Limb (tissue), 2 donors: ENCODE measurements around the gene BPIFB6.

Experiments used
- DNase-seq, 2 donors: peaks; one replicate each; pipeline ENCODE4 v3.0.0-alpha.2; 2016; ENCODE audit errors: extremely low spot score in 2 of 2

BPIFB6 gene

GRCh38 chr20:33083544-33084340 lies 52.3 kb downstream of the BPIFB6 start:
- no peak for DNase-seq

- DNase-seq, result no peak
Measured at GRCh38 chr20:33084722-33085121, 53.3 kb downstream of the BPIFB6 start.

GRCh38 chr20:33086052-33086722 lies 54.7 kb downstream of the BPIFB6 start:
- no peak for DNase-seq

DNA sequence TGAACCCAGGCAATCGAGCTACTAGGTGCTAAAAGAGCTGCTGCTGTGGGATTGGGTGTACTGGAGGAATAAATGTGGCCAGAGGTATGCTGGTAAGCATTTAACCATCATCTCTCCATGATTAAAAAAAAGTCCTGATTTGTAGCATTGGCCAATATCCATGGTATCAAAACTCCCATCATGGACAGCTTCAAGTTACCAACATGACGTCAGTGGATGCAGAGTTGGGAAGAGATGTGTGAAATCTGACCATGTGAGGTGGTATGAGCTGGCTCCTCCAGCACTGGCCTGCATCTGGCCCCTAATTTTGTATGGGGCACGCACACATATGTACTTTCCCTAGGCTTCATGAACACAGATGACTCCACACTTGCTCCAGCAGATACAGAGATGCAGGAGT lies 59.7 kb downstream of the BPIFB6 start:
- DNase-seq, result no peak

- no peak for DNase-seq
Measured at GRCh38 chr20:33091693-33092092, 60.2 kb downstream of the BPIFB6 start.

GRCh38 chr20:33092361-33092760 lies 60.9 kb downstream of the BPIFB6 start:
- no peak for DNase-seq

- no peak for DNase-seq
Measured at GRCh38 chr20:33093074-33093473, 61.6 kb downstream of the BPIFB6 start.

DNA sequence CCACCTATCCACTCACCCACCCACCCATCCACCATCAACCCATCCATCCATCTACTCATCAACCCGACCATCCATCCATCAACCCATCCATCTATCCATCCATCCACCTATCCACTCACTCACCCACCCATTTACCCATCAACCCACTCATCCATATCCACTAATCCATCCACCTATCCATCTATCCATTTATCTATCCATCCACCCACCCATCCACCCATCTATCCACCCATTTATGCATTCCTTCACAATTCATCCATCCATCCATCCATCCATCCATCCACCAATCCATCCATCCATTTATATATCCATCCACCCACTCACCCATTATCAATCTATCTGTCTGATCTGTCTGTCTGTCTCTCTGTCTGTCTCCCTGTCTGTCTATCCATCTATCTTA lies 62.1 kb downstream of the BPIFB6 start:
- no peak for DNase-seq
